ENCODE measurements around the gene CAMK1D. TPM values are rescaled to one million over a fixed set of nuclear protein-coding genes. Genes with fewer than 3 reads are reported as not detected.

The CAMK1D gene
- total RNA-seq, 4 donors from 2014 or later, result 29.7 to 36.7 (median 33.3) TPM

GRCh38 chr10:12526311-12526710, 177.0 kb downstream of the CAMK1D start:
- TF ChIP-seq CTCF (IDR thresholded peaks at IDR 0.05) (no peak), POLR2A (IDR thresholded peaks at IDR 0.05) (no peak)
- no peak overlapping the region for H3K4me3 ChIP-seq (ENCODE audit: low read depth, poor library complexity, severe bottlenecking)
- DNase-seq (ENCODE audit: low spot score in 2 of 2), result no peak
- 85 to 87% methylated on average over 5 of the region's 5 CpGs for WGBS, 2 donors
- intact Hi-C loops (cut with DNase I; ENCODE audit: low total_unique reads), result no loop called here

GRCh38 chr10:12529976-12530375, 180.6 kb downstream of the CAMK1D start:
- peak in 1 of 2 donors; percentile 68 for DNase-seq (ENCODE audit: low spot score in 2 of 2)
- WGBS, 2 donors, result 80 to 83% methylated on average over 9 of the region's 9 CpGs
- no peak for TF ChIP-seq CTCF (IDR thresholded peaks at IDR 0.05)
- TF ChIP-seq POLR2A (IDR thresholded peaks at IDR 0.05), result no peak
- intact Hi-C loops (cut with DNase I; ENCODE audit: low total_unique reads), result no loop called here
- H3K4me3 ChIP-seq (ENCODE audit: low read depth, poor library complexity, severe bottlenecking), result no peak overlapping the region

- peak; percentile 51 to 85 for DNase-seq (ENCODE audit: low spot score in 2 of 2)
Observed at GRCh38 chr10:12531305-12532220, 182.2 kb downstream of the CAMK1D start.

GRCh38 chr10:12533151-12533550, 183.8 kb downstream of the CAMK1D start:
- DNase-seq (ENCODE audit: low spot score in 2 of 2), result no peak
- no peak overlapping the region for H3K4me3 ChIP-seq (ENCODE audit: low read depth, poor library complexity, severe bottlenecking)
- WGBS, 2 donors, result 80 to 85% methylated on average over 4 of the region's 4 CpGs
- TF ChIP-seq CTCF (IDR thresholded peaks at IDR 0.05) (no peak), POLR2A (IDR thresholded peaks at IDR 0.05) (no peak)
- intact Hi-C loops (cut with DNase I; ENCODE audit: low total_unique reads), result no loop called here

More at GRCh38 chr10:12531305-12532220, 182.2 kb downstream of the CAMK1D start:
- intact Hi-C loops (cut with DNase I; ENCODE audit: low total_unique reads), result no loop called here
- TF ChIP-seq POLR2A (IDR thresholded peaks at IDR 0.05) (no peak), CTCF (IDR thresholded peaks at IDR 0.05) (no peak)
- WGBS, 2 donors, result 39 to 40% methylated on average over 12 of the region's 12 CpGs
- no peak overlapping the region for H3K4me3 ChIP-seq (ENCODE audit: low read depth, poor library complexity, severe bottlenecking)

GRCh38 chr10:12533723-12534122, 184.4 kb downstream of the CAMK1D start:
- TF ChIP-seq CTCF (IDR thresholded peaks at IDR 0.05), result no peak
- TF ChIP-seq POLR2A (IDR thresholded peaks at IDR 0.05), result no peak
- peak in 1 of 2 donors; percentile 4 for DNase-seq (ENCODE audit: low spot score in 2 of 2)
- no peak overlapping the region for H3K4me3 ChIP-seq (ENCODE audit: low read depth, poor library complexity, severe bottlenecking)
- 90 to 96% methylated on average over 3 of the region's 3 CpGs for WGBS, 2 donors
- intact Hi-C loops (cut with DNase I; ENCODE audit: low total_unique reads), result no loop called here
